K562 (cell line): ENCODE results near the gene SNUPN. TPM values are rescaled to one million over a fixed set of nuclear protein-coding genes. Genes with fewer than 3 reads are reported as not detected.
A peak's percentile ranks its signal among the peaks of the same experiment; 100 is the strongest.

Experiments used
- CCAR2 ChIP-seq: fragments of 200-400 bp; formaldehyde crosslinking; IDR thresholded peaks from 2 replicates; pipeline ENCODE4 v1.6.1; 2017; ENCODE audit warnings: mild to moderate bottlenecking, low read depth, low read length
- CHAMP1 ChIP-seq: fragments of 450-650 bp; IDR thresholded peaks from 2 replicates; pipeline ENCODE4 v1.6.1; 2016; ENCODE audit warnings: mild to moderate bottlenecking
- CLOCK ChIP-seq: fragments of 250-450 bp; sonication (Bioruptor Pico); IDR thresholded peaks from 2 replicates; pipeline ENCODE4 v1.4.0; 2020; ENCODE audit warnings: mild to moderate bottlenecking, moderate library complexity, borderline replicate concordance
- KDM2B ChIP-seq: fragments of 250-450 bp; sonication (Bioruptor Pico); IDR thresholded peaks from 2 replicates; pipeline ENCODE4 v1.8.0; 2021; ENCODE audit warnings: mild to moderate bottlenecking, moderate library complexity
- POLR3A ChIP-seq: IDR thresholded peaks from 2 replicates; pipeline ENCODE4 v1.6.1; 2011; ENCODE audit warnings: borderline replicate concordance, mild to moderate bottlenecking, moderate library complexity; ENCODE audit not compliant: insufficient read length, insufficient read depth; ENCODE audit errors: extremely low read depth
- PYGO2 ChIP-seq: fragments of 450-650 bp; IDR thresholded peaks from 2 replicates; pipeline ENCODE4 v1.6.1; 2016; ENCODE audit warnings: mild to moderate bottlenecking, missing genetic modification characterization, moderate library complexity, missing compliant biosample characterization
- RB1 ChIP-seq: fragments of 450-650 bp; IDR thresholded peaks from 2 replicates; pipeline ENCODE4 v1.6.1; 2017; ENCODE audit warnings: low read depth, mild to moderate bottlenecking
- SAP30 ChIP-seq: fragments of 200-600 bp; sonication (generic); IDR thresholded peaks from 2 replicates; pipeline ENCODE4 v1.6.1; 2012; ENCODE audit warnings: borderline replicate concordance, low read depth, mild to moderate bottlenecking, moderate library complexity, low read length, control low read depth, inconsistent platforms; ENCODE audit not compliant: insufficient read depth, poor library complexity, severe bottlenecking
- SETDB1 ChIP-seq: IDR thresholded peaks from one replicate; pipeline ENCODE4 v1.6.1; 2012; ENCODE audit warnings: low read length, control low read depth, inconsistent platforms
- SIN3A ChIP-seq, 2 experiments: fragments of 150-350 bp in 1 of 2; IDR thresholded peaks; 2 replicates each; pipeline ENCODE4 v1.6.1; 2011 to 2016; ENCODE audit warnings: borderline replicate concordance in 2 of 2, low read depth in 2 of 2, low read length in 2 of 2, mild to moderate bottlenecking in 2 of 2, moderate library complexity in 2 of 2; ENCODE audit not compliant: control insufficient read depth in 1 of 2
- TAF1 ChIP-seq: IDR thresholded peaks from 2 replicates; pipeline ENCODE4 v1.6.1; 2011; ENCODE audit warnings: mild to moderate bottlenecking, low read length, moderate library complexity; ENCODE audit not compliant: insufficient read depth, control insufficient read depth, severe bottlenecking; ENCODE audit errors: extremely low read depth
- THRA ChIP-seq: fragments of 450-650 bp; IDR thresholded peaks from 2 replicates; pipeline ENCODE4 v1.6.1; 2017; ENCODE audit warnings: mild to moderate bottlenecking, moderate library complexity
- ZBTB49 ChIP-seq: sonication (generic); formaldehyde crosslinking; IDR thresholded peaks from 2 replicates; pipeline ENCODE4 v1.8.0; 2022; ENCODE audit warnings: missing genetic modification reagents, mild to moderate bottlenecking, borderline replicate concordance
- polyA plus RNA-seq, 8 experiments: library from polyadenylated mRNA; depleted of rRNA in 4 of 8; stranded (reverse) in 5 of 8; unstranded in 3 of 8; fragments of >200 nt; fragmentation: Nextera tagmentation in 2 of 8; fragmentation: Illumina TruSeq in 1 of 8; extraction: Ambion mirVana in 2 of 8; extraction: Trizol in 1 of 8; gene quantifications; 2 replicates each; pipeline versions ENCODE4 v1.2.1 to v1.2.3, GENCODE V29; 2011 to 2014; ENCODE audit warnings: inconsistent platforms in 1 of 8, missing spikeins in 1 of 8
- total RNA-seq, 7 experiments: library from RNA; depleted of rRNA in 6 of 7; stranded (reverse); fragments of >200 nt in 6 of 7; fragmentation: Illumina TruSeq in 2 of 7; extraction: Trizol in 2 of 7; gene quantifications; 2 replicates each; pipeline versions ENCODE4 v1.2.1 to v1.2.3, GENCODE V29; 2011 to 2021; ENCODE audit warnings: low replicate concordance in 1 of 7

The SNUPN gene
- total and polyA plus RNA-seq, 9 of the 15 experiments (the other 6 are each of a cell fraction or from before 2014, with no cell fraction given), result 32.2 to 78.3 (median 40.0) TPM

- TF ChIP-seq CHAMP1 (no peak), CCAR2 (no peak), POLR3A (no peak), PYGO2 (tag) (no peak), KDM2B (CRISPR knock-in tag) (0 out of 2 replicates have a peak, but pooled peaks have one; percentile 28), TAF1 (peak; percentile 75), THRA (no peak), CLOCK (CRISPR knock-in tag) (no peak), RB1 (peak; percentile 65; the same call in 1 of the 2 replicates), SIN3A (IDR thresholded peaks at IDR 0.05; ENCODE audit: borderline replicate concordance in 2 of 2, control insufficient read depth in 1 of 2, low read depth in 2 of 2, low read length in 2 of 2) (peak; percentile 37 to 78; a peak in 2 of 4 replicates), ZBTB49 (CRISPR knock-in tag) (no peak), SETDB1 (no peak), SAP30 (no peak)
These were observed at the start of gene SNUPN (continued) for GRCh38 chr15:75625542-75626347.
